Kidney tubule cell (primary cell): Measurements from ENCODE around the gene RASGRP2.
A peak's percentile ranks its signal among the peaks of the same experiment; 100 is the strongest.

Experiments
- DNase-seq: peaks from one replicate; pipeline ENCODE4 v3.0.0-alpha.2; 2018; ENCODE audit warnings: low spot score

RASGRP2 gene

DNA sequence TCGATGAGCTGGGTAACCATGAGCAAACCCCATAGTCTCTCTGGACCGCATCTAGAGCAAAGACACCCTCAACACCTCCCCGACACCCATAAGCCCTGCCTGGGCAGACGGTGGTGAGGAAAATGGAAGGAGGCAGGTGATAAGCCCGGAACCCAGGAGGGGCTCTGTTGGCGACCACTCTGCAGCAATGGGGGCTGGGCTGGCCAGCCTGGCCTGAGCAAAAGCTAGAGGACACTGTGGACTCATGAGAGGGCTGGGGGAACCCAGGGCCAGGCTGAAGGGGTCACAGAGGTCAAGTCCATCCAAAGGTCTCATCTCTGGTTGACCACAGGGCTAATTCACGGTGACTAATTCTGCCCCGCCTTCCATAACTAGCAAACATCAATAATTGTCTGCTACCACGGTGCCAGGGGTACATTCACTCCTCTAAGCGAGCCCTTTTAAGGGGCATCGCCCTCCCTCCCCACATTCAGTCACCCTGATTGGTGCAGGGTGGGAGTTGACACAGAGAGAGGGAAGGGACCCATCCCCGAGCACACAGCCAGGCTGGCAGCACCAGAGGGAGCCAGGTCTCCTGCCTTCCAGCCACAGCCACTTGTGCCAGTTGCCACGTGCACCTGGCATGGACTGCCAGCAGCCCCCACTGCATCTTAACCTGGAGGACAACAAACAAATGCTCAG is 11.9 kb upstream of the RASGRP2 start:
- no peak for DNase-seq

DNA sequence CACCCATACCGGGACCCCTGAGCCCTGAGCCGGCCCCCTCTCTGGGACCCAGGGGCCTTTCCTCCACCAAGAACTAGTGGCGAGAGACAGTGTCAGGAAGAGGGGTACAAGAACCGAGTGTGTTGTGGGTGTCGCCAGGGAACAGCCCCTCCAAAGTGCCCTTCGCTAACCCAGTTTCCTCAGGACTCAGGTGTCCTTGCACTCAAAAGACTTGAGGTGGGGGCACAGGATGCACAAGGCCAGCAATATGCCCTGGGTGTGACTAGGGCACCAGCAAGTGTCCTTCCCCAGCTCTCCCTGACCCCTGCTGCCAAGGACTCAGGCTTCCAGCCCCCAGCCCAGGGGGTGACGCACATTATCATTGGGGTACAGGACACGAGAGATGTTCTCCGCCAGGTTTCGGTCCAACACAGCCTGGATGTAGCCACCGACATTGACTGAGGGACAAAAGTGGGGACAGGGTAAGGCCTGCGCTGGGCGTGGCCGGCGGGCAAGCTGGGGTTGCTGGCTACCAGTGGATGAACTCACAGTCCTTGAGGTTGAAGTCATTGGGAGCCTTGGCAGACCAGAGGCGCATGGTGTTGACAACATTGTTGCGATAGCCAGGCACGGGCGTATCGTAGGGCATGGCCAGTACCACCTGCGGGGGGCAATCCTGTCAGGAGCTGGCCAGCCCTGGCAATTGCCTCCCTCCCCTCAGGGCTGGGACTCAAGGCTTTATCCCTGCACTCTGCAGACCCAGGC is 11.1 kb upstream of the RASGRP2 start:
- DNase-seq: no peak

DNA sequence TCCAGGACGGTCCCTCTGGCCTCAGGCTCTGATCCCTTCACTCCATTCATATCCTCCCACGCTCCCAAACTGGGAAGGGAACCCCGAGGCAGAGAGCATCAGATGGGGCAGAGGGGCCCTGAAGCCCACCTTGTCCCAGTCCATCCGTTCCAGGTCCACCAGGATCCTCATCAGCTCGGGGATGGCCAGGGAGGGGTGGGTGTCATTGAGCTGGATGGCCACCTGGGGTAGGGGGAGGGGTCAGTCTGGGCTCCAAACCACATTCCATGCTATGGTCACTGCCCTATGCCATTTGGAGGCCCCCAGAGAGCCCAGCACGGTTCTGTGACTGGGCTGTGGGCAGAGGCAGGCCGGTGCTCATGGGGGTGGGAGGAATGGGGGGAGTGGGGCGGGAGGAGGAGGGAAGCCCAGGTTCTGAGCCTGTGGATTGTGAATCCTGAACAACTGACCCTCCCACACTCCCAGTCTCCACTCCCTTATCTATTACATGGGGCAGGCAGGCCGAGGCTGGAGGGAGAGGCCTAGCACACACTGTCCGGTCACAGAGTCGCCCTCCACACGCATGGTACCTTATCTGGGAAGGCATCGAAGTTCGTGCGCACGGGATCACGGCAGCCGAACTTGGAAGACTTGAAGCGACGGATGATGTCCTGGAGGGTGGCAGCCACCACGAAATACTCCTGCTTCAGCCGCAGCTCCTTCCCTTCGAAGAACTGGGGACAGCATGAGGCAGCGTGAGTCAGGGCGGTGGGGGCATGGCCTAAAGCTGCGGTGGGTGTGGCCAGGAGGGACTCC is 10.4 kb upstream of the RASGRP2 start:
- DNase-seq: no peak

DNA sequence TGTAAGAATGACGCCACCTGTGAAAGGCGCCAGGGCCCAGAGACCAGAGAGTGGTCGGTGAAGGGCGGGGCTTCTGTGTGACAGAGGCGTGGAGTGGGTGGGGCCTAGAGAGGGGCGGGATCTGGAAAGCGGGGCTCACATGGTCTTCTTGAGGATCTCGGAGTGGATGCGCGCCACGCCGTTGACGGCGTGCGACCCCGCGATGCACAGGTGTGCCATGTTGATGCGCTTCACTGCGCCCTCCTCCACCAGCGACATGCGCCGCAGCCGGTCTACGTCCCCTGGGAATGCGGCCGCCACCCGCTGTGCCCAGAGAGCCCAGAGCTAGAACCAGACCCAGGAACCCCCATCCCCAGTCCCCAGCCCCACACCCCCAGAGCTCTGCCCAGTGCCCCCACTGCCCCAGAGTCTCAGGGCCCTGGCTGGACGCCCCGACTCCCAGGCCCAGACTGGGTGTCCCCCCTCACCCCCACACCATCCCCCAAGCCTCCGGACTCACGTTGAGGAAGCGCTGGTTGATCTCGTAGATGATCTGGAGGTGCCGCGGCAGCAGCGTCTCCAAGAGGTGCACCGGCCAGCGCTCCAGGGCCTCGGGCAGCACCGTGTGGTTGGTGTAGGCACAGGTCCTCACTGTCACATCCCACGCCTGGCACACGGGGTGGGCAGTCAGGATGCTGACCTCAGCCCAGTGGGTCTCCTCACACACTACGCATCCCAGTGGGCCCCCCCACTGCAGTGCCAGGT is 9.6 kb upstream of the RASGRP2 start:
- DNase-seq: no peak

DNA sequence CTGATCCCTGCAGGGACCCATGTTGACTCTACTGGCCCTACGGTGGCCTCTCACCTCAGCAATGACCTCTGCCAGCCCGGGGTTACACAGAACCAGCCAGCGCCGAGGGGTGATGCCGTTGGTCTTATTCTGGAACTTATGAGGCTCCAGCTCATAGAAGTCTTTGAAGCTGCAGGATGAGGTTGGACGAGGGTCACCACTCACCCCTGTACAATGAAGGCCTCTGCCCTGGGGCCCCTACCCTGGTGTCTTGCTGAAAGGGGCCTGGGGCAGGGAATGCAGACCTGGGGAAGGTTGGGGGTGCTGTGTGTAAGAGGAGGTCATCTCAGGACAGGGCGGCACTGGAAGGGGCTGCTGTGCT is 9.1 kb upstream of the RASGRP2 start:
- DNase-seq: no peak

DNA sequence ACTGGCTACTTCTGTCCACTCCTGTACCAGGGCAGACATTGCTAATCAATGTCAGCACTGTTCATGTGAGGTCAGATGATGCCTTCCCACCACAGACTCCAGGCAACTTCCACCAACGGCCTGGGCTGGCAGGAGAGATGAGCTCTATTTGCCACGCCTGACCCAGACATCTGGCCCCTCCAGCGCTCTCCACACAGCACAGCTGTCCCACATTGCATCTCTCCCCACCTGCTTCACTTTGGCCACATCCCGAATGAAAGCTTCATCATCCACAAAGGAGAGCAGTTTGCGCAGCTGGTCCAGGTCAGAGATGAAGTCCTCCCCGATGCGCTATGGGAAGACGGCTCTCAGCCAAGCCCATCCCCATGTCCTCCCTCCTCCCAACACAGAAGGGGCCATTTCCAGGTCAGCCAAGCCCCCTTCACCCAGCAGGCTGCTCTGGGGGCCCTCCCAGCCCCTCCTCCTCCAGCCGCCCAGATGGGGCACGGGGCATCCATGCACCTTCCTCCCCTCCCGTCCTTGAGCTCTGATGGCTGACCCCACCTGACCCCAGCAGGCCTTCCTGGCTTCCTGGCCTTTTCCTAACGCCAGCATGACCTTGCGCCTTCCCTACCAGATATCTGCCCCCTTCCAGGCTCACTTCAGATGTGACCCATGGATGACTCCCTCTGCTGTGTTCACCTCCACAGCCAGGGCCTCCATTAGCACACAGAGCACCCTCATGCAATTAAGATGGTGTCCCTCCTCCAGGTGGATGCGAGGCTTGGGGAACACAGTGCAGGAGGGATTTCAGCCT is 8.4 kb upstream of the RASGRP2 start:
- DNase-seq: no peak

DNA sequence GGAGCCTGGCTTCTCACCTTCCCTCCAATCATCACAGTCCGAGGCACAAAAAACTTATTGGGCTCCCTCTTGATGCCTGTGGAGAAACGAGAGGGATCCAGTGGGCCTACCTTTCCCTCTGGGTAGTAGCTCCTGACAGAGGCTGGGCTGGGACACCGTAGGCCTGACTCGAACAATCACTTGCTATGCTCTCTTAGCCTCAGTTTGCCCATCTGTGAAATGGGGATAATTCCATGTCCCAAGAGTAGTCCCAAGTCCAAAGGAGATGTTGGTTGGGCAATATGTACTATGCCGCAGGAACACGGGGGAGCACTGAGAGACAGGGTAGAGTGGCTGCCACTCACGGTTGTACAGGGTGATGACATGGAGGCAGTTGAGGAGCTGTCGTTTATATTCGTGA is 7.6 kb upstream of the RASGRP2 start:
- no peak for DNase-seq

DNA sequence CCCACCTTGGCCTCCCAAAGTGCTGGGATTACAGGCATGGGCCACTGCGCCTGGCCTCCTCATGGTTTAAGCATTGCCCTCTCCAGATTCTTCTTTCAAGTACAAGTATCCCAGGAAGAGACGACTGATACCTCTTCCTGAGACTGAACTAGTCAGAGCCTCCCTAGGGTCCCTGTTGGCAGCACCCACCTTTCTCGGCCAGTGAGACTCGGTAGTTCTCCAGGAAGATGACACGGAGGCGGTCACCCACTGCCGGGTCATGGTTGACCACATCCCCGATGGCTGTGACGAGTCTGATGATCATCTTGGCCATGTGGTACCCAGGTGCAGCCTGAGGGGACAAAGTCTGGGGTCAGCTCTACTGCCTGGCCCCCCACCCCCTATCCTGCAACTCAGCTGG is 7.2 kb upstream of the RASGRP2 start:
- no peak for DNase-seq

DNA sequence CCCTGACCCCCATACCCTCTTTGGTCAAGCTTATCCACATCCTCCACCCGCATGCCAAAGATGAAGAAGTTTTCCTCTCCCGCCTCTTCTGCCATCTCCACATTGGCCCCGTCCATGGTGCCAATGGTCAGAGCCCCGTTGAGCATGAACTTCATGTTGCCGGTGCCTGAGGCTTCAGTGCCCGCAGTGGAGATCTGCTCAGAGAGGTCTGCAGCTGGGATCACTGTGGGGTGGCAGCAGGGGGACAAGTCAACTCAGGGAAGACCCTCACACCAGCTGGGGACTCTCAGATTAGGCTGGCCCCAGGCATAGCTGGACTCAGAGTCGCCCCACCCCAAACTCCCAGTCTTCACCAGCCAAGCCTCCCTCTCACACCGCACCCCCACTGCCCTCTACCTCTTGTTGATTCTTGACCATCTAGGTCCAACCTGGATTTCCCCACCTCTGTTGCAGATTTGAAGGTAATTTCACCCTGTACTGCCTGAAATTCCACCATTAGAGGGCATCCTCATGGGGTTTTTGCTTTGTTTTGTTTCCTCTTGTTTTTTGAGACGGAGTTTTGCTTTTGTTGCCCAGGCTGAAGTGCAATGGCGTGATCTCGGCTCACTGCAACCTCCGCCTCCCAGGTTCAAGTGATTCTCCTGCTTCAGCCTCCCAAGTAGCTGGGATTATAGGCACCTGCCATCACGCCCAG is 6.6 kb upstream of the RASGRP2 start:
- no peak for DNase-seq

DNA sequence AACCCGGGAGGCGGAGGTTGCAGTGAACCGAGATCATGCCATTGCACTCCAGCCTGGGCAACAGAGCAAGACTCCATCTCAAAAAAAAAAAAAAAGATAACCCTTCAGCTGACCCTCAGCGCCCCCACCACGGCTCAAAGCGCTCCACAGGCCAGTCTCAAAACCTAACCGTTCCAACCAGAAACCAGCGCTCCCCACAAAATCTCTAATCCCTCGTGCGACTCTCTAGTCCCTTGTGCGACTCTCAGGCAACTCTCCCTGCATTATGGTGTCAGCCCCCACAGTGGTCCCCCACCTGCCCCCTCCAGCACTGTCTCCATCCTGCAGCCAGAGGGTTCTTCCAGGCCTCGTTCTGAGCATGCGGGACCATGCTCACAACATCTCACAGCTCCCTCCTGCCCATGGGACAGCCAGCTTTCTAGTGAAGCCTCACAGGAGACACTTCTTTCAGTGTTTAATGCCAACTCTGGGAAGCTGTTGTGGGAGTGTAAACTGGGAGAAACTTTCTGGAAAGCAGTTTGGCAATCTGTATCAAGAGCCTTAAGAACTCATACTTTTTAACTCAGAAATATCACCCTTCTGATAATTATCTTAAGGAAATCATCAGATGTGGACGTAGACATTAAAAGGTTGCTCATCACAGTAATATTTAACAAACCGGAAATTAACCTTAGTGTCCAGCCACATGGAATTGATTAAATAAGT is 4.2 kb upstream of the RASGRP2 start:
- no peak for DNase-seq

DNA sequence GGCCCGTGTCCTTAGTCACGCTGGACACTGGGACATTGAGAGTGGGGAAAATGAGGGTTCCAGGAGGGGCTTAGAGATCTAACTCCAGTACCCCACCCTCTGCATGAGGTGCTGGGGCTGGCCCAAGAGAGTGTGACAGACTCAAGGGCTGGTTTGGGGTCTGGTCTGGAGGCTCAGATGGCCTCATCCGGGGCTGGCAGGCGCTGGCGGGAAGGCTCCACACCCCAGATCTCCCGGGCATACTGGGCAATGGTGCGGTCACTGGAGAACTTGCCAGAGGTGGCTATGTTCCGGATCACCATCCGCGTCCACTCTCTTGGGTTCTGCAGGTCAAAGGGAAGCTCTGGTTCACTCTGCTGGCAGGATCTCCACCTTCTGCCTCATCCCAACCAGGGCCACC is 2.5 kb upstream of the RASGRP2 start:
- DNase-seq: no peak

DNA sequence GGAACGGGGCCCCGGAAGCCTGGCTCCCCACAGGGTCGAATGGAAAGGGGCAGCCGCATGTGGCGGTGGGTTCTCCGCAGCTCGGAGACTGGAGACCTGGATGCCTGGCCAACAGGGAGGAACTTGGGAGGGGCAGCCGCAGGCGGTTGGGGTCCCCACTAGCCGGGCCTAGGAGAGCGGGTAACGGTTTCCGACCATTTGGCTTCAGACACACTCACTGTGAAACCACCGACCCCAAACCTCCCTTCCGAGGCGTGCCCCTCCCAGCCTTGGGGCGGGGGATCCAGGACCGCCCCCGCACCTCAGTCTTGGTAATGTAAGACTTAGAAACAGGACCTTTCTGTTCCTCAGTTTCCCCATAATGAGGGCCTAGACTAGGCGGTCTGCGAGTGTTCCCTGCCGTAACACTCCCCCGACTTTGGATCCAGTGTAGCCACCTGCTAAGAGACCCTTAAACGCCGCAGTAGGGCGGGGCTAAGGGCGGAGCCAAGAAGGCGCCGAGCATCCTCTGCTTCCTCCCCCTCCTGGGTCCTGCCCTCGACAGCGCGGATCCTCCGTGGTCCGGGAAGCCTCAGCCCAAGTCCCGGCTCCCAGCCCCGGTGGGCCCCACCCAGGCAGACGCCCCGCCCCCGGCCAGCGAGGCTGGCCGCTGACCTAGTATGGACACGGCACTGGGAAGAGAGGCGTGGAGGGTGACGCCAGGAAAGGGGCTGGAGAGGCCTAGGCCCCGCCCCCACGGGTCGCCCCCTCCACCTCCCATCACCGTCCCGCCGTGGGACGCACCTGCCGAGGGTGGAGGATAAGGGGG is 1.8 kb upstream of the RASGRP2 start:
- no peak for DNase-seq

DNA sequence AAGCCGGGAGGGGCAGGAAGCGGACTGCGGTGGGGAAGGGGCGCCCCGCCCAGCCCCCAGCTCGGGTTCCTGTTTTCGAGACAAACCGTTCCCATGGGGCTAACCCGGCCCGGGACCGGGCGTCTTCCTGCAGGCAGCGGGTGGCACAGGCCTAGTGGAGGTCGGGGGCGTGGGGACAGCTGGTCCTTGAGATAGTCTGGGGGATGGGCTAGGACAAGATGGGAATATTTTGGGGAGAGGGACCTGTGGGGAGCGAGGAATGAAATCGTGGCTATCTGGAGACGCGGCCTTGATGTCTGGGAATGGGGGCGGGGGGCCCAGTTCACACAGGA is 1.2 kb upstream of the RASGRP2 start:
- no peak for DNase-seq

DNA sequence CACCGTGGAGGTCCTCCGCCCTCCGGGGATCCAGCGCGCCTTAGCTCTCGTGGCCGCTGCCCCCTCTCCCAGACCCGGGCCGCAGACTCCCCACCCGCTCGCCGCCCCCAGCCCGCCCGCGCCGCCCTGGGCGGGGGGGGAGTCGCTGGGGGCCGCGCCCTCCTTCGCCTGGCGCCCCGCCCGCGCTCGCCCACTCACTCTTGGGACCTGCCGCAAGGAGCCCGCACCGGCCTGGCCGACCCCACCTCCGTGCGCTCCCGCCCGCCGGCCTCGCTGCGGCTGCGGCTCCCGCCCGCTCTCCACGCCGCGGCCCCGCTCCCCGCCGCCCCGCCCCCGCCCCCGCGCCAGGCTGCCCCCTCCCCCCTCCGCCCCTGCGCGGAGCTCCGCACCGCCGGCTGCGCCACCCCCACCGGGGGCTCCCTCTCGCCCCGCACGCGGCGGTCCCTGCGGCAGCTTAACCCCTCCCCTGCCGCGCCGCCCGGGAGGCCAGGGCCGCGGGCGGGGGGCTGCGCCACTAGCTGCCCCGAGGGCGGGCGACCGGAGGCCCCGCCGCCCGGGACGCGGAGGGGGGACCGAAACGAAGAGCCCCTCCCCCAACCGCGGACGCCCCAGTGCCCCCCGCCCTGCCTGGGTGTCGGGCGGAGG is 724 bp upstream of the RASGRP2 start:
- no peak for DNase-seq

DNA sequence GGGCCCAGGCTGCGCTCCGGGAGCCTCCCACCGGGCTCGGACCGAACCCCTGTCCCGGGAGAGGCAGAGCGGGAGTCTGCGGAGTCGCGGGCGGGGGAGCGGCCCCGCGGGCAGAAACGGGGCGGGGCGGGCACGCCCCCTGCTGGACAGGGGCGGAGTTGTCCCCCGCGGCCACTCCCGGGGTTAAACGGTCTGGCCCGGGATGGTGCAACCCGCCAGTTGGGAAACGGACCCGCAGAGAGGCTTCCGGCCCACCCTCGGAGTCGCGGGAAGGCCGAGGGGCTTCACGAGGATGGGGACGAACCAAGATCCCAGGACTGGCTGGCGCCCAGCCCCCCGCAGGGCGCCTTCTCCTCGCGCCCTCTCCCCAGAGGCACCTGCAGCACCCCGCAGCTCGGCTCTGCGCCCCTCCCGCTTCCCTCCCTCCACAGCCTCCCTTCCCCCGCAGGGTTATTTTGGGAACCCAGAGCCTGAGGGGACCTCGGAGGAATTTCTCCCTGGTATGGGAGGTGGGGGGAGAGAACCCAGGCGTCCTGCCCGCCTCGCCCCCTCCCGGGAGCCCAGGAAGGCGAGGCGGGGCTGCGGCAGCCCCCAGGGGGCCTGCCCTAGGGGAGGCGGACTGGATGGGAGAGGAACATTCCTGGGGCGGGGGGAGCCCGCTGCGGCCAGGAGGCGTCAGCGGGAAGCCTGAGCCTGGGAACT is 902 bp downstream of the RASGRP2 start:
- peak; percentile 35 for DNase-seq

DNA sequence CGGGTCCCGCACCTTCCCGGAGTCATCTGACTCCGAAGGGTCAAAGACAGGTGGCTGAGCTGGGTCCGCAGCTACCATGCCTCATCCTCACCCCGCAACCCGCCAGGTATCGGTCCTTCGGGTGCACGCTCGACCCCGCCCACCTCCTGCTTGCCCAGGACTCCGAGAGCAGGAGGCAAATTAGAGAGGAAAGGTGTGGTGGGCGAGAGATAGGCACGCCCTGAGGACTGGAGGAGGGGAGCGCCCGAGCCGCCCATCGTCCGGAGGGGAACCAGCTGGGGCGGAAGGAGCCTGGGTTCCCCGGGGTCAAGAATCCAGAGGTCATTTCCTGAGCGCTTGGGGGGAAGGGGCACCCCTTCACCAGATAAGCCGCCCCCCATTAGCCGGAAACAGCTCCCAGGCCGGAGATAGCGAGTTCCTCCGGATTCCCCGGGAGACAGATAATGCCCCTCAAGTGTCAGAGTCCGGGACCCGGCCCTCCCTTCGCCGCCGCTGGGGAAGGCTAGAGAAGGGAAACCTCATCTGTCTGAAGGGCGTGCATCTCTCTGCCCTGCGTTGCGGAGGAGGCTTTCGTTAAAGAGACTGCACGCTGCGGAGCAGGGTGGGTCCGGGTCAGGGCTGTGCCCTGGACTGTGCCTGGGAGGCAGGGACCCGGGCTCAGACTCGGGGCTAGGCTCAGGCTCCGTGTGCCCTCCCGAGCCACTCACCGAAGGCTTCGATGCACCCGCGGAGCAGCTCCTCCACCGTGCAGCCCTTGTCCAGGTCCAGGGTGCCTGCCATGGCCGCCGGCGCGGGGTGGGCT is 1.7 kb downstream of the RASGRP2 start:
- DNase-seq: no peak

DNA sequence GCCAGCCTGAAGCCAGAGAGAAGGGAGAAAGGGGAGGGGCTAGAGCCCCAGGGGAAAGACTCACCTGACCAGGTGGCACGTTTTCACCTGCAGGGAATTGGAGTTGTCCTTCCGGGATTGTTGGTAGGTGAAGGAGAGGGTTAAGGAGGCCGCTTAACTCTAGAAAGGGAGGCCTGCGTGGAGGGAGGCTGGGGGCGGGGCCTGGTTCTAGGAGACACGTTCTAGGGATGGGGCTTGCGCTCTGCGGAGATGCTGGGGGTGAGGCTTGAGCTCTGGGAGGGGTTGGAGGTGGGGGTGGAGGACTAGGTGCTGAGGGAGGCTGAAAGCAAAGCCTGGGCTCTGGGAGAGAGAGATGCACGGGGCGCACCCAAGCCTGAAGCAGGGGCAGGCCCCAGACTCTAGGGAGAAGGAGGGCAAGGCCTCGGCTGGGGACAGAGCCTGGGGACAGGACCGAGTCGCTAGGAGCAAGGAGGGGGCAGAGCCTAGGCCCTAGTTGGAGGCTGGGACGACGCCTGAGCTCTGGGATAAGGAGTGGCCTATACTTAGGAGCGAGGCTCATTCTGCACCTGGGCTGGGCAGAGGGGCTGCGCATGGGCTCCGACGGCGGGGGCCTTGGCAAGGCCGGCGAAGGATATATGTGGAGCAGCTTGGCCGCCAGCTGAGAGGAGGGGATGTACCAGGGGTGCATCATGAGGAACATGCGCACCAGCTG is 2.4 kb downstream of the RASGRP2 start:
- no peak for DNase-seq
